ENCODE measurements around the gene DNPEP.

Gene DNPEP

GRCh38 chr2:219425238-219426067 lies 37.7 kb upstream of the DNPEP start:
- no peak for DNase-seq (ENCODE audit: low read depth, low spot score)
- in situ Hi-C loops (cut with HindIII; ENCODE audit: low sequenced_read_pairs): no loop called here
- no peak for TF ChIP-seq CTCF (IDR thresholded peaks at IDR 0.05; ENCODE audit: low read depth, low read length)
- H3K4me3 ChIP-seq (ENCODE audit: low read depth, low read length): no peak overlapping the region

GRCh38 chr2:219423652-219424377 lies 36.1 kb upstream of the DNPEP start:
- no peak for DNase-seq (ENCODE audit: low read depth, low spot score)
- TF ChIP-seq CTCF (IDR thresholded peaks at IDR 0.05; ENCODE audit: low read depth, low read length): no peak
- in situ Hi-C loops (cut with HindIII; ENCODE audit: low sequenced_read_pairs): no loop called here

GRCh38 chr2:219422952-219423534 lies 35.3 kb upstream of the DNPEP start:
- in situ Hi-C loops (cut with HindIII; ENCODE audit: low sequenced_read_pairs): no loop called here
- H3K4me3 ChIP-seq (ENCODE audit: low read depth, low read length): no peak overlapping the region

More at GRCh38 chr2:219423652-219424377, 36.1 kb upstream of the DNPEP start:
- no peak overlapping the region for H3K4me3 ChIP-seq (ENCODE audit: low read depth, low read length)

GRCh38 chr2:219421323-219421722 lies 33.6 kb upstream of the DNPEP start:
- DNase-seq (ENCODE audit: low read depth, low spot score): no peak
- in situ Hi-C loops (cut with HindIII; ENCODE audit: low sequenced_read_pairs): no loop called here
- no peak overlapping the region for H3K4me3 ChIP-seq (ENCODE audit: low read depth, low read length)
- TF ChIP-seq CTCF (IDR thresholded peaks at IDR 0.05; ENCODE audit: low read depth, low read length): no peak

More at GRCh38 chr2:219422952-219423534, 35.3 kb upstream of the DNPEP start:
- DNase-seq (ENCODE audit: low read depth, low spot score): no peak
- no peak for TF ChIP-seq CTCF (IDR thresholded peaks at IDR 0.05; ENCODE audit: low read depth, low read length)

GRCh38 chr2:219420687-219421086 lies 33.0 kb upstream of the DNPEP start:
- in situ Hi-C loops (cut with HindIII; ENCODE audit: low sequenced_read_pairs): no loop called here
- no peak for TF ChIP-seq CTCF (IDR thresholded peaks at IDR 0.05; ENCODE audit: low read depth, low read length)
- DNase-seq (ENCODE audit: low read depth, low spot score): no peak
- no peak overlapping the region for H3K4me3 ChIP-seq (ENCODE audit: low read depth, low read length)

- no peak overlapping the region for H3K4me3 ChIP-seq (ENCODE audit: low read depth, low read length)
- no peak for TF ChIP-seq CTCF (IDR thresholded peaks at IDR 0.05; ENCODE audit: low read depth, low read length)
- no peak for DNase-seq (ENCODE audit: low read depth, low spot score)
- in situ Hi-C loops (cut with HindIII; ENCODE audit: low sequenced_read_pairs): no loop called here
Measured at GRCh38 chr2:219419331-219420197, 31.9 kb upstream of the DNPEP start.
